ENCODE measurements around the gene GGT6.
A peak's percentile ranks its signal among the peaks of the same experiment; 100 is the strongest.

GGT6 gene

DNA sequence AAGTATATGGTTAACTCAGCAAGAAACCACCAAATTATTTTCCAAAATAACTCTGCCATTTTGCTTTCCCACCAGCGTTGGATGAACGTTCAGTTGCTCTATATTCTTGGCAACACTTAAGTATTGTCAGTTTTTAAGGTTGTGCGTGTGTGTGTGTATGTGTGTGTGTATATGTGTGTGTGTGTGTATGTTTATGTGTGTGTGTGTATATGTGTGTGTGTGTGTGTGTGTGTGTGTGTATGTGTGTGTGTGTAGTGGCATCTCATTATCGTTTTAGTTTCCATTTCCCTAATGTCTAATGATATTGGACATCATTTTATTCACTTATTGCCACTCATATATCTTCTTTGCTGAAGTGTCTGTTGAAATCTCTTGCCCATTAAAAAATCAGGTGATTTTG, 12.7 kb upstream of the GGT6 start:
- no peak for DNase-seq

DNA sequence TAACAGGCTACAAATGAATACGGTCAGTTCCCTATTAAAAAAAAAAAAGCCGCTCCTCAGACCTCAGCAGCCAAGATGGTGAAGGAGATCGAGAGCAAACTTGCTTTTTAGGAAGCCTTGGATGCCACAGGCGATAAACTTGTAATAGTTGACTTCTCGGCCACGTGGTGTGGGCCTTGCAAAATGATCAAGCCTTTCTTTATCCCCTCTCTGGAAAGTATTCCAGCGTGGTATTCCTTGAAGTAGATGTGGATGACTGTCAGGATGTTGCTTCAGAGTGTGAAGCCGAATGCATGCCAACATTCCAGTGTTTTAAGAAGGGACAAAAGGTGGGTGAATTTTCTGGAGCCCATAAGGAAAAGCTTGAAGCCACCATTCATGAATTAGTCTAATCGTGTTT, 11.8 kb upstream of the GGT6 start:
- no peak for DNase-seq

DNA sequence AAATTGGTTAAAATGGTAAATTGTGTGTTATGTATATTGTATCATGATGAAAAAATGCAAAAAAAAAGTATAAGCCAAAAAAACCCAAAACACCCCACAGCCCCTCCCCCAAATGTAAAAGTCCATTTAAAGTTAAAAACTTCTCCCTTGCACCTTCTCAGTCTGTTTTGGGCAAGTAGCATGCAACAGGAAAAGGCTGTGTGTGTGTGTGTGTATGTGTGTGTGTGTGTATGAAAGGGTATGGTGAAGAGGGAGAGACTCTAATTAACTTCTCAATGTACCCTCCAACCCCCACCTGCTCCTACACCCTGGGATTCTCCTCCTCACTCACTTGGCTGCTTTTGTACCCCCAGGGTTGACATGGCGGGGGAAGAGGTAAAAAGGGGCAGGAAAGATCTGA, 9.2 kb upstream of the GGT6 start:
- DNase-seq = no peak

GRCh38 chr17:4566785-4567184, 6.4 kb upstream of the GGT6 start:
- DNase-seq = peak; percentile 4

- peak; percentile 61 for DNase-seq
Measured at GRCh38 chr17:4565209-4566141, 5.1 kb upstream of the GGT6 start.

DNA sequence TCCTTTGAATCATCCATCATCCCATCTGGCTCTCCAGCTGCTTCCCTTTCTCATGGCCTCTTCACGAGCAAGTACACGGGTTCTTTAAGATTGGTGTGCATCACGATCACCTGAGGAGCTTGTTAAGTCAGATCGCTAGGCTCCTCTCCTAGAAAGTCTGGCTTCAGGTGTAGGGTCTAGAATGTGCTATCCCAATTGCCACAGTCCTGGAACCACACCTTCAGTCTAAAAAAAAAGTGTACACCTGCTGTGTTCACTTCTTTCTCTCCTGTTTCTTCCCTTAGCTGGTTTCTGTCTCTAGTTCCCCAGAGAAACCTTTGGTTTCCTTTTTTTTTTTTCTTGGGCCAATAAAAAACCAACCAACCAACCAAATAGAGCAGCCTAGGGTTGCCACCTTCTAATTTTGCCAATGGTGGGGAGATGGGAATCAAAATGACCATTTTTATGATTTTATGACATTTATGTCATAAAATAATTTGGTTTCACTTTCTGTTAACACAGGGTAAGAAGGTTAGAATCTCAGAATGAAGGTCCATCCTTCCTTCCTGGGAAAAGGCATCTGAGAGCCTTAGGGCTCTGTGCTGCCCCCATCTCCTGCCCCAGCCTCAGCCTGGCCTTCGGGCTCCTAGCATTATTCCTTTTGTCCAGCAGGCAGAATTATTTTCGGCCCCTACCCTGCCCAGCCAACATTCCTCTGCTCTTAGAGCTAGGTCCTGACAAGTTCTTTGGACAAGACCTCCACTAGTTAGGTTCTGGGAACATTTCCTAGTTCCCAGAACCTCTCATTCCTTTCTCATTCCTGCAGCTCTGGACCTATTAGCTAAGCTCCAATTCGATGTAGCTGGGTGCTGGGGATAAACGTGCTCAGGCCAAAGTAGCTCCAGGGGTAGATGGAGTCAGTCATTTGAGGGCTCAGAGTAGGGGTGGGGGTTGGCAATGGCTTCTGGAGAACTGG, 1.9 kb upstream of the GGT6 start:
- no peak for DNase-seq

GRCh38 chr17:4560837-4561256, 470 bp upstream of the GGT6 start:
- DNase-seq = no peak

GRCh38 chr17:4559966-4560365, 411 bp downstream of the GGT6 start:
- no peak for DNase-seq

DNA sequence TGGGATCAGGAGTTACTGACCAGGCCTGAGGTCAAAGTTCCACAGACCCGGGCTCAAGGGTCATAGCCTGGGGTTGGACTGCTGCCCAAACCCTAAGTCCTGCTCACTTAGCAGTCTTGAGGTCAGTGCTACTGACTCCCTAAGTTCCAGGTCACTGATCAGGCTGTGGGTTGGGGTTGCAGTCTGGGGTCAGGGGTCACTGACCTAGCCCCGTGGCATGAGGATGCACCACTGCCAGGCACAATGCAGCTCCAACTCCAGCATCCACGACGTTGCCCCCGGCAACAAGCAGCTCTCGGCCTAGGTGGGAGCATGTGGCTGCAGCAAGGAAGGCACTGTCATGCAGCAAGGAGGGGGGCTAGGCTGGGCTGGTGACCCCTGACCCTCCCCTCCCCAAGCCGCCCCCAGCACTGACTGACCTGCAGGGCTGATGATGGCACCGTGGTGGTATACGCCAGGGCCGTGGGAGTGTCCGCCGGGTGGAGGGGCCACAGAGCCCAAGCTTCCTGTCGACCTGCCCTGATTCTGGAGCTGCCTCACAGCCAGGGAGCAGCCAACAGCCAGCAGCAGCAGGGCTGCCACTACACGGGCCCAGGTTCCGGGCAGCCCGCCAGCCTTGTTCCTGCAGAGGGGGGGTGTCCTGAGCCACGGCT, 1.1 kb downstream of the GGT6 start:
- DNase-seq = no peak

DNA sequence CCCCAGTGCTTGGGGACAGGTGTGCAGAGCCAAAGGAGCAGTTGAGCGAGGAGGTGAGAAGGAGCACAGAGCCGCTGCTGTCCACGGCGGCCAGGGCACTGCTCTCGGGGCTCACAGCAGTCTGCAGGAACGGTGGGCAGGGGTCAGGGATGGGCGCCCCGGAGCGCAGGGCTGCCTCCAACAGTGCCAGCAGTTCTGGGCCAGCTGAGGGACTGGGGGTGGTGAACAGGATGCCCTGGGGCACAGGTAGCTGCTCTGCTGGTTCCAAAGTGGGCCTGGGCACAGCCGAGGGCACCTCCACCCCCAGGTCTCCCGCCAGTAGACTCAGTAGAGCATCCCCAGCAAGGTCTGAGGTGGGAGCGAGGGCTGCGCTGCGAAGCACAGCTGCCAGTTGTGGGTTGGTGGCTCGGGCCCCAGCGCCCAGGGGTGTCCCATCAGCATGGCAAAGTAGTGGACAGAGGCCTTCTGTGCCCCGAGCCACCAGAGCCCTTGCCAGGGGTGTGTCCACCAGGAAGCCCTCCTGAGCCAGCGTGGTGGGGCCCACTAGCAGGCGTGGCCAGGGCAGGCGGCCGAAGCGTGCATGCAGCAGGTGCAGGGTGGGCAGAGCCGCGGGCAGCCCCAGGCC, 1.9 kb downstream of the GGT6 start:
- DNase-seq = no peak

DNA sequence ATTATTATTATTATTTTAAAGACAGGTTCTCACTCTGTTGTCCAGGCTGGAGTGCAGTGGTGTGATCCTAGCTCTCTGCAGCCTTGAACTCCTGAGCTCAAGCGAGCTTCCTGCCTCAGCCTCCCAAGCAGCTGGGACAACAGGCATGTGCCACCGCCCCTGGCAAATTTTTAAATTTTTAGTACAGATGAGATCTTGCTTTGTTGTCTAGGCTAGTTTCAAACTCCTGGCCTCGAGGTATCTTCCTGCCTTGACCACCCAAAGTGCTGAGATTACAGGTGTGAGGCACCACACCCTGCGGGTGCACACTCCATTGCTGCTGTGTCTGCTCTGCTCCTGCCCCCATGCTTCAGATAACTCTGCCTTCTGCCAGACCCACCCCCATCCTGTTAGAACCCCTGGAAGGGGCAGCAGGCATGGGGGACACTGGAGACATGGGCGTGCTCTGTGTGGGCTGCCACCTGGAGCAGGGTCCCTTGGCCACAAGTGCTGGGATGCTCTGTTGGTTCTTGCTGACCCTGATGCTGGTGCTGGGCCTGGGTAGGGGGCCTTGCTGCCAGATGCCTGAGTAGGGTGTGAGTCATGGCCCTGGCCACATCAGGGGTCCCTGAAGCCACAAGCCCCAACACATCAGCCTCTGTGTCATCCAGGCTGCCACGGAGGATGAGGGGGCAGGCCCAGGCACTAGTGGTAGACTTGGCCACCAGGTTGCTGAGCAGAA, 2.6 kb downstream of the GGT6 start:
- no peak for DNase-seq

DNA sequence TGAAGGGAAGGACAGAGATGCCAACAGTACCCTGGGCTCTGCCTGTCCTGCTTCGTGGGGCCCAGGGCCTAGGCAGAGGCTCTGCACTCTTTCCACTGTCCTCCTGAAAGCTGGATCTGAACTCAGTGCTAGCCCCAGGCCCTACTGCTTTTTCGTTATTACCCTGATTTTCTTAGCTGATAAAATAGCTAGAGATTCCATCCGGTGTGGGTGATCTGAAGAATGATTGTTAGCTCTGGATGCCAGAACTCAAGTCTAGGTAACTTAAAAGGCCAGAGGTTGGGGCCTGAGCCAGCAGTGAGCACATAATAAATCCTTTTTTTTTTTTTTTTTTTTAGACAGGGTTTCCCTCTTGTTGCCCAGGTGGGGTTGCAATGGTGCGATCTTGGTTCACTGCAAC, 3.4 kb downstream of the GGT6 start:
- no peak for DNase-seq

DNA sequence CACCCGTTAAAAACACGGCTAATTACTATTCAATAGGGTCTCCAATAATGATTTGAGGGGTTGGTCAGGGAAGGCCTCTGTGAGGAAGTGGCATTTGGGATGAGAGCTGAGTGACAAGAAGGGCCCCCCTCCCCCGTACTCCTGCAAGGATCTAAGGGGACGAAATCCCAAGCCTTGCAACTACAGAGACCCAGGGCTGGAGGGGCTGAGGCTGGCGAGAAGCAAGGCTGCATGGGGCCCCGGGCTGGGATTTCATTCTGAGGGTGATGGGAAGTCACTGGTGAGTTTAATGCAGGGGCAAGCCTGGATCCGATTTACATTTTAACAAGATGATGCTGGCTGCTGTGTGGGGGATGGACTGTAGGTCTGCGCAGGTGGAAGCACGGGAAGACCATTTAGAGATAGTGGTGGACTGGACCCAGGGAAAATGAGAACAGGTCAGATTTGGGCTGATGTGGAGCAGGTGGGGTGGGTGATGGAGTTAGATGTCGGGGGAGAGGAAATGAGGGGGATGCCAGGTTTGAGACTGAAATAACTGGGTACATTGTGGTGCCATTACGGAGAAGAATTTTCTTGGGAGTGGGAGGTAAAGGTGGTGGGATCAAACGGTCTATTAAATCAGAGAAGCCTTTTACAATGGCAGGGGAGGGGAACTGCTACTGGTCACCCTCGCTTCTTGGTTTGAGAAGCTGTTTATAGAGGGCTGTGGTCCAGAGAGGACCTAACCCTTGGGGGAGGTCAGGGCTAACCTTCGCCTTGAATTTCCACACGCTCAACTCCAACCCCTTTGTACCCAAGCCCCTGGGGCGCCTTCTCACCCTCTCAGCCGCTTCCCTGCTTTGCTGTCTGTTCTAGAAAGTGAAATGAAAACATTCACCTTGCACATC, 4.3 kb downstream of the GGT6 start:
- DNase-seq = no peak

GRCh38 chr17:4554997-4555799, 5.2 kb downstream of the GGT6 start, which contains the start of gene MYBBP1A:
Gene MYBBP1A, minus strand, starts transcription at chr17:4555384. Its CDS starts 60 bp downstream, at chr17:4555324.
- peak; percentile 82 for DNase-seq

DNA sequence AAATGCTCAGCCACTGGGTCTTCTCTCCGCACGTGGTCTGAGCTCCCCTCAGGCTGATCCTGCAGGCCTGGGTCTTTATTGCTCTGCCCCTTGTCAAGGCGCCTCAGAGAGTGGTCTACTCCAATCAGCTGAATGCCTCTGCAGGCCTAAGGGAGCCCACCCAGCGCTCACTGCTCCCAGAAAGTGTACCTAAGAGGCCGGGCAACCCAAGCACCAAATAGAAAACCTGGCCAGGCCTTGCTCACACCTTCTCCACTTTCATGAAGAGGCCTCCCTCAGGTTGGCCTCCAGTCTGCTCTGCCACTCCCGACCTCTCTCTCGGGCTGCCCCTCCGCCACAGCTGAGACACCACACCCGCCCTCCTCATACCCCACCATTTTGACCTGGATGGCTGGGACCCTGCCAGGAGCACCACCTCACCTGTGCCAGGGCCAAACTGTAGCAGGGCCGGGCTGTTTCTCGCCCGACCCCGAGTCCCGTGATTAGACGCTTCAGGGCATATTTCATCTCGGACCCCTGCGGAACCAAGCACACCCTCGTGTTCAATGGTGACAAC, 5.9 kb downstream of the GGT6 start:
- DNase-seq = no peak

- no peak for DNase-seq
Measured at GRCh38 chr17:4553669-4554068, 6.7 kb downstream of the GGT6 start.

DNA sequence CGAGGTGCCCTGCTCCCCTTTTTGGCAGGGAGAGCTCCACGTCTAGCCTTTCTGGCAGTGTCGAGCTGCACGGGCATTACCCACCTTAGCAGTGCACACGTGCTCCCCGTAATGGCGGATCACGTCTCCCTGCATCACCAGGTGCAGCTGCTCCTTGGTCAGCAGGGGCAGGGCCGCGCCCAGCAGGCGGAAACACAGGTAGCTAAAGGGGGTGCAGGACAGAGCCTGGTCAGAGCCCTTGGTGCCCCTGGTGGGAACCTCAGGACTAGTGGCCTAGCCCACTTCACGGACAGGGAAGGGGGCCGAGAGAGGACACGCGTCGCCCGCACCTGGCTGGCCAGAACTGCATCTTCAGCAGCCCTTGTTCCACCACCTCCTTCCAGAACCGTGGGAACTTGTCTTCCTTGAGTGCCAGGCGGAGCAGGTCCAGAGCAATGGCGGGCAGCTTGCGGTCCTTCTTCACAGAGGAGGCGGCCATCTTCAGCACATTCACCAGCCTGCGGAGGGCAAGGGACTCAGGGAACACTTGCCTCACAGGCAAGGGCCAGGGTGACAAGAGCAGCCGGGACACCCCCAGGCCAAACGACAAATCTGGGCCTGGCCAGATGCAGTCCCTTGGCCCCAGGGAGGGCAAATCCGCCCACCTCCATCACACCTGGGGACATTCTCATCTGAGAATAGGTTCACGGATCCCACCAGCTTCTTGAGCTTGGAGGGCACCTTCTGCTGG, 8.4 kb downstream of the GGT6 start:
- no peak for DNase-seq

GRCh38 chr17:4551141-4551540, 9.2 kb downstream of the GGT6 start:
- no peak for DNase-seq

- no peak for DNase-seq
Measured at GRCh38 chr17:4550534-4551039, 9.8 kb downstream of the GGT6 start.
